Spinal cord (tissue), 10 donors: Measurements from ENCODE around the gene RBBP4. TPM values are rescaled to one million over a fixed set of nuclear protein-coding genes. Genes with fewer than 3 reads are reported as not detected.
"Not testable (repeated sequence)": the region's sequence is repeated elsewhere in the genome, so short reads cannot be mapped to it uniquely, and the experiment has no call there.

Experiments
- DNase-seq, 6 donors: peaks; one replicate each; pipeline versions ENCODE4 v3.0.0 to v3.0.0-alpha.2; 2013 to 2015; ENCODE audit warnings: low spot score in 6 of 6, low read depth in 4 of 6
- H3K27ac ChIP-seq: one replicate; pipeline ENCODE4 v1.5.1; 2013; ENCODE audit warnings: low read depth, low read length, control low read depth
- H3K27me3 ChIP-seq: one replicate; pipeline ENCODE4 v1.6.1; 2013; ENCODE audit warnings: low read length; ENCODE audit not compliant: control insufficient read depth, insufficient read depth
- H3K36me3 ChIP-seq: one replicate; pipeline ENCODE4 v1.6.1; 2013; ENCODE audit warnings: low read length; ENCODE audit not compliant: control insufficient read depth, insufficient read depth
- H3K4me1 ChIP-seq: one replicate; pipeline ENCODE4 v1.6.1; 2013; ENCODE audit warnings: low read length; ENCODE audit not compliant: control insufficient read depth, insufficient read depth
- H3K4me3 ChIP-seq: one replicate; pipeline ENCODE4 v1.5.1; 2013; ENCODE audit warnings: low read depth, low read length, control low read depth
- H3K9me3 ChIP-seq: one replicate; pipeline ENCODE4 v1.6.1; 2013; ENCODE audit warnings: low read length; ENCODE audit not compliant: control insufficient read depth, insufficient read depth
- WGBS: methylation state at CpG from one replicate; pipeline ENCODE4 v1.1.5; 2013; ENCODE audit warnings: missing lambda C conversion rate; ENCODE audit not compliant: insufficient coverage; 5-methylcytosine and 5-hydroxymethylcytosine counted together
- polyA plus RNA-seq, 2 donors: library from polyadenylated mRNA; unstranded; fragments of 120-200 nt; gene quantifications; one replicate each; pipeline ENCODE4 v1.2.1, GENCODE V29; 2013; ENCODE audit not compliant: insufficient read length in 2 of 2
- total RNA-seq, 2 donors: library from RNA; depleted of rRNA in 1 of 2; stranded (reverse); fragments of 120-200 nt in 1 of 2; fragments of >200 nt in 1 of 2; gene quantifications; one replicate each; pipeline versions ENCODE4 v1.2.3 to v1.2.4, GENCODE V29; 2013 to 2014
- donor health status: healthy.

The RBBP4 gene
- total and polyA plus RNA-seq, 4 donors, result 164 to 217 (median 190) TPM

DNA sequence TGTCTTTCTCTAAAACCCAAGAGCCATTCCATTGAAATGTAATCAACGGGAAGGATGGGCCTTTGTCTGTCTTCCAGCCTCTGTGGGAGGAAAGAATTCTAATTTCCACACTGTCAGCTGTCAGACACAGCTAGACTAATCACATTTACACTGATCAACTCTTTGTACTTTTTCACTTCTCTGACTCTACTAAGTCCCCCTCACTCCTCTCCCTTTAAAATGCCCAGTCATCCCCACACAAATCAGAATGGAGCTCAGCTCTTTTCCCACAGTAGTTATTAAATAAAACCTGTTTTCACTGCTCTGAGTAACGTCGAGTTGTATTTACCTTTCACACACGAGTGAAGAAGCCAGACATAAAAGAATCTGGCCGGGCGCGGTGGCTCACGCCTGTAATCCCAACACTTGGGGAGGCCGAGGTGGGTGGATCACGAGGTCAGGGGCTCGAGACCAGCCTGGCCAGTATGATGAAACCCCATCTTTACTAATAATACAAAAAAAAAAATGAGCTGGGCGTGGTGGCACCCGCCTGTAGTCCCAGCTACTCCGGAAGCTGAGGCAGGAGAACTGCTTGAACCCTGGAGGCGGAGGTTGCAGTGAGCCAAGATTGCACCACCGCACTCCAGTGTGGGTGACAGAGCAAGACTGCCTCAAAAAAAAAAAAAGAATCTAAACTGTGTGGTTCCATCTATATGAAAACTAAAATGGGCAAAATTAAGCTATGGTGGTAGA lies 13.9 kb upstream of the RBBP4 start:
- H3K27ac ChIP-seq, result no peak overlapping the region

GRCh38 chr1:32639489-32640075 lies 11.4 kb upstream of the RBBP4 start:
- Histone ChIP-seq H3K9me3 (no peaks in the 10 kb centered on the region), H3K27me3 (no peaks in the 10 kb centered on the region), H3K4me1 (peaks cover 2% of the 10 kb centered on the region), H3K27ac (no peak overlapping the region), H3K4me3 (no peak overlapping the region), H3K36me3 (peaks cover 3% of the 10 kb centered on the region)
- no peak for DNase-seq
- no CpG with 5 or more reads among the region's 1 CpG for WGBS

More for the DNA sequence above, 13.9 kb upstream of the RBBP4 start:
- Histone ChIP-seq H3K4me1 (peaks cover 2% of the 10 kb centered on the region), H3K9me3 (no peaks in the 10 kb centered on the region), H3K36me3 (peaks cover 6% of the 10 kb centered on the region), H3K4me3 (no peak overlapping the region), H3K27me3 (no peaks in the 10 kb centered on the region)
- 95% methylated on average over 4 of the region's 16 CpGs for WGBS
- no peak for DNase-seq

DNA sequence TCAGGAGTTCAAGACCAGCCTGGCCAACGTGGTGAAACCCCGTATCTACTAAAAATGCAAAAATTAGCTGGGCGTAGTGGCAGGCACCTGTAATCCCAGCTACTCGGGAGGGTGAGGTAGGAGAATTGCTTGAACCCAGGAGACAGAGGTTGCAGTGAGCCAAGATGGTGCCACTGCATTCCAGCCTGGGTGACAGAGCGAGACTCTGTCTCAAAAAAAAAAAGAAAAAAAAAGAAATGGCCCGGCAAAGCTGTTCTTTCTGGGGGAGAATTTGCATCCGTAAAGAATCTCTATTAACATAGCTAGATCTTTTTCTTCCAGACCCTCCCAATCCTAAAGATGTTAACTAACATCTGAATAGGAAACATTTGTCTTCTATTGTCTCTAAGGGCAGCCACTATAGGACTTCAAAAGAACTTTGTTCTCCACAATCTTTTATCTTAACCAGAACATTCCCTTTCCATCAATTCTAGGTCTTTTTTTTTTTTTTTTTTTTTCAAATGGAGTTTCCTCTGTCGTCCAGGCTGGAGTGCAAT lies 8.6 kb upstream of the RBBP4 start:
- not testable (repeated sequence) for H3K4me3 ChIP-seq, H3K27me3 ChIP-seq, H3K27ac ChIP-seq, H3K4me1 ChIP-seq, H3K9me3 ChIP-seq
- peak in 1 of 6 donors; percentile 12 for DNase-seq
- 59% methylated on average over 3 of the region's 8 CpGs for WGBS
- H3K36me3 ChIP-seq, result peaks cover 11% of the 10 kb centered on the region

GRCh38 chr1:32644426-32644825 lies 6.6 kb upstream of the RBBP4 start:
- Histone ChIP-seq H3K36me3 (peaks cover 11% of the 10 kb centered on the region), H3K4me1 (peaks cover 6% of the 10 kb centered on the region), H3K27me3 (no peaks in the 10 kb centered on the region), H3K4me3 (no peak overlapping the region), H3K27ac (no peak overlapping the region), H3K9me3 (no peaks in the 10 kb centered on the region)
- no CpG with 5 or more reads among the region's 4 CpGs for WGBS
- no peak for DNase-seq

GRCh38 chr1:32647308-32648134 lies 3.5 kb upstream of the RBBP4 start:
- Histone ChIP-seq H3K4me3 (no peak overlapping the region), H3K27me3 (no peaks in the 10 kb centered on the region), H3K9me3 (no peaks in the 10 kb centered on the region), H3K36me3 (peaks cover 16% of the 10 kb centered on the region), H3K4me1 (peaks cover 19% of the 10 kb centered on the region), H3K27ac (no peak overlapping the region)
- no peak for DNase-seq
- no CpG with 5 or more reads among the region's 6 CpGs for WGBS

DNA sequence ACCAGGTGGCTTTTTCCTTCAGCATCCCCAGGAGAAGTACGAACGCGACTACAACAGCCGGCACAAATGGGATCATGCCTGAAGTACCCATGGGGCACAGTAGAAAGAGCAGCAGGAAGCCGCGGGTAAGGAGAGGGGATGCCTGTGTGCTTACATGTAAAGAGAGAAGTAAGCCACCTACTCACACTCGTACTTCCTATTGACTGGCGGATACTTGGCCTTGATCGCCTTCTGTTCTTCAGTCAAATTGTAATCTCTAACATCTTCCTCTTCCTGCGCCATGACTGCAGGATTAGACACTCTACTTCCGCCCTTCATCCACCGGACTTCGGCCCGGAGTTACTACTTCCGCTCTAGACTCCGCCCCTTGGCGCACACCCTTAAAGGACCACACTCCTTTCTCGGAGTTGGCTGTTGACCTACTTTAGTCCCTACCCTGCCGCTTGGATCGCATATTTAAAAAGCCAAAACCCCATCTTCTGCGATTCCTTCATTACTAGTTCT lies 708 bp upstream of the RBBP4 start, which contains the start of gene ZBTB8OS:
TSS of gene ZBTB8OS (minus strand) at position 303 of the 504 bp plus-strand sequence. CDS start at position 282, 21 bp downstream.
- peak; percentile 82 to 98 (median 90) for DNase-seq
- no peaks in the 10 kb centered on the region for H3K9me3 ChIP-seq
- H3K4me3 ChIP-seq, result peak within 1 kb of the TSS; percentile 91
- peaks cover 33% of the 10 kb centered on the region for H3K36me3 ChIP-seq
- peaks cover 32% of the 10 kb centered on the region for H3K4me1 ChIP-seq
- no peaks in the 10 kb centered on the region for H3K27me3 ChIP-seq
- H3K27ac ChIP-seq, result peak within 1 kb of the TSS; percentile 100
- WGBS, result 0% methylated on average over 18 of the region's 21 CpGs

DNA sequence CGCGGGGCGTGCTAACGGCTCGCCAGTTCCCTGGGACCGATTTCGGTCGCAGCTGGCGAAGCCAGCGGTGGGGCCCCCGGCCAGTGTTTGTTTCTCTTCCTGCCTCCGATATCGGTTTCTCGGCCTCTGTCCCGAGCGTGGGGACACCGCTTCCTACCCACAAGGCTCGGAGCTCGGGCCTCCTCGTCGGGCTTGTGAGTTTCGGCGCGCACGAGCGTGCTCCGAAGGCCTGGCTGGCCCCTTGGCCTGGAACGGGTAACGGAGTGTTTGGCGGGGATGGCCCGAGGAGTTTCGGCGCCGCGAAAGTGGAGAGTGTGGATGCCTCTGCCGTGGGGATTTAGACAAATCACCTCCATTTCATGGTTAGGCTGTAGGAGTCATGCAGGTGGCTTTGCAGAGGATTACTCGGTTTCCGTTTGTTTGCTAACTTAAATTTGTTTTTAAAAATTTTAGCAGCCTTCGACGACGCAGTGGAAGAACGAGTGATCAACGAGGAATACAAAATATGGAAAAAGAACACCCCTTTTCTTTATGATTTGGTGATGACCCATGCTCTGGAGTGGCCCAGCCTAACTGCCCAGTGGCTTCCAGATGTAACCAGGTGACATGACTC lies 559 bp downstream of the RBBP4 start:
- under 1% methylated on average over 29 of the region's 43 CpGs for WGBS
- Histone ChIP-seq H3K27ac (peak overlapping the region; percentile 97), H3K4me1 (peaks cover 32% of the 10 kb centered on the region), H3K27me3 (no peaks in the 10 kb centered on the region), H3K9me3 (no peaks in the 10 kb centered on the region), H3K36me3 (peaks cover 34% of the 10 kb centered on the region), H3K4me3 (peak overlapping the region; percentile 91)
- no peak for DNase-seq

- Histone ChIP-seq H3K27me3 (no peaks in the 10 kb centered on the region), H3K4me1 (peaks cover 32% of the 10 kb centered on the region), H3K9me3 (no peaks in the 10 kb centered on the region), H3K36me3 (peaks cover 36% of the 10 kb centered on the region), H3K4me3 (peak overlapping the region; percentile 91), H3K27ac (no peak overlapping the region)
- 95% methylated on average over 10 of the region's 16 CpGs for WGBS
- no peak for DNase-seq
Observed at GRCh38 chr1:32652244-32652962, 1.4 kb downstream of the RBBP4 start.
